NCI-H128 (cell line): ENCODE data around the gene PPP1R26.
"Not testable (repeated sequence)": the region's sequence is repeated elsewhere in the genome, so short reads cannot be mapped to it uniquely, and the experiment has no call there.

Experiments
- DNase-seq: peaks from one replicate; lab custom pipeline; 2025; ENCODE audit not compliant: unreplicated experiment; lab: John Stamatoyannopoulos, UW

Gene PPP1R26, protein sequence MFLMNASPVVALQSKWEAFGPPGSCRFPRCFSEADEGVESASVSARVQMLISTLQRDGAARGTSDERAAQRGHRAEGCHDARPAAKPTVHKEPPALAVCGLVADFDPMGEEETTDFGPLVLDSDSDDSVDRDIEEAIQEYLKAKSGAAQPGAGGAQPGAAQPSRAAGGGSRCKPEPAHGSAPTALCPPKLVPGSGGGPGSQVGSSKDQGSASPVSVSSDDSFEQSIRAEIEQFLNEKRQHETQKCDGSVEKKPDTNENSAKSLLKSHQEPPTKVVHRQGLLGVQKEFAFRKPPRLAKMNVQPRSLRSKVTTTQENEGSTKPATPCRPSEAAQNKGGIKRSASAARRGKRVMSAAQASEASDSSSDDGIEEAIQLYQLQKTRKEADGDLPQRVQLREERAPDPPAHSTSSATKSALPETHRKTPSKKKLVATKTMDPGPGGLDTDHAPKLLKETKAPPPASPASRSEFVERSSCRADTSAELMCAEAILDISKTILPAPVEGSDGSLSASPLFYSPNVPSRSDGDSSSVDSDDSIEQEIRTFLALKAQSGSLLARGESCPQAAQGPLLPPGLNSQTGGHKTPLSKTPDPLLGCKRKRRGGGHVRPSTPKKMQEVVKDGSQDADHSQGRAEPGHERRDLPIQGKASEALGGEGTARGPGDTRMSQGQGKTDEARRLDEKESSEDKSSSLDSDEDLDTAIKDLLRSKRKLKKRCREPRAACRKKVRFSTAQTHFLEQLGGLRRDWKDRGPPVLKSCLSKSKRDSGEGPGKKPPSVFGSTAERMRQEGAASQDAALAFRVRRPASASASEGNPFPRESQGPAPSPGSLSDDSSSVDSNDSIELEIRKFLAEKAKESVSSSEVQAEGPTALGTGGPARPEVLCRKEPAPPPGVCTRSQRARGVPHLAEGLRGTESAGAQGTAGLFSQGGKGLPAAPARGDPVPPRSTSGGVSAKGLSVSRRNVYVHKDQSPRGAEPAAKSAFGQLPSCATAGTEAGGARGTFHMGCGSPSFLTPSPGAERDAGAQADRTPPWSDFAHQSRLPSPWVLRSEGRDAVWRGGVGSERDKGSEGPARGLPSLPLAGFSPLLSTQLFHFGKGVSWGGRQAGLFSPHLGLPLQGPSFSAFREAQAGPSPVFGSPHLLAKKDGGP (N-terminal part only)

DNA sequence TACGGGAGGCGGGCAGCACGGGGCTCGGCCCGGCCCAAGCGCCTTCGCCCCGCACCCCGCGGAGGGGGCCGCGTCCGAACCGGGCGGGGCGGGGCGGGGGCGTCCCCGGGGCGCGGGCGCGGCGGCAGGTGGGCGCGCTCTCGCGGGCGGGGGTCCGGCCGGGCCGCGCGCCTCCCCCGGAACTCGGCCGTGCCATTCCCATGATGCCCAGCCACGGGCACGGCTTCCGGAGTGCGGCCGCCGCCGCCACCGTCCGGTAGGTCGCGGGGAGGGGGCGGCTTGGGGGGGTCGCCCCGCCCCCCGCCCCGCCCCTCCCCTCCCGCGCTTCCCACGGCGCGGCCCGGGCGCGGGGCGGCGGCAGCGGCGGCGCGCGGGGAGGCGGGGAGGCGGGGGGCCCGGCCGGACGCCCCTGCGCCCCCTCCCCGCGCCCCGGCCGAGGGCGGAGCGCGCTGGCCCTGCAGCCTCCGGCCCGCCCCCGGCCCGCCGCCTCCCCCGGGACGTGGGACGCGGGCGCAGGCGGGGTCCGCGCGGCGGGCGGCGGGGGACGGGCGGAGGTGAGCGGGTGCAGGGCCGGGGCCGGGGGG lies at the start of gene PPP1R26:
Gene PPP1R26, plus strand, starts transcription at position 314 of the 584 bp plus-strand sequence. CDS start 4,729 bp downstream, outside the sequence.
- no peak for DNase-seq

DNA sequence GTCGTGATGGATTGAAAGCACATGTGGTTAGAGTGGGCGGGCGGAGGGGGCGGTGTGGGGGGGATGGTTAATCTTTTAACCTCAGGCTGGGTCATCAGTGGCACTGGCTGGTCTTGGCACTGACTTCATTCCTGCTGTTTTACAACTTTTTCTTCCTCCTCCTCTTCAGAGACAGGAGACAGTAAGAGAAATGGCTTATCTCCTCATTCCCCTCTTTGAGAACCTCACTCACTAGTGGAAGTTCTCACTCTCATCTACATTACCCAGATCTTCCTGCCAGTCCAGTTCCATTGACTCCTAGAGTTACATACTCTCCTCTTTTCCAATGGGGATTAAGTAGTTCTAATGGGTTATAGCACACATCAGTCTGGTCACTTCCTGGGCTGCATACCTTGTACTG lies 42.3 kb upstream of the PPP1R26 start:
- no peak for DNase-seq

DNA sequence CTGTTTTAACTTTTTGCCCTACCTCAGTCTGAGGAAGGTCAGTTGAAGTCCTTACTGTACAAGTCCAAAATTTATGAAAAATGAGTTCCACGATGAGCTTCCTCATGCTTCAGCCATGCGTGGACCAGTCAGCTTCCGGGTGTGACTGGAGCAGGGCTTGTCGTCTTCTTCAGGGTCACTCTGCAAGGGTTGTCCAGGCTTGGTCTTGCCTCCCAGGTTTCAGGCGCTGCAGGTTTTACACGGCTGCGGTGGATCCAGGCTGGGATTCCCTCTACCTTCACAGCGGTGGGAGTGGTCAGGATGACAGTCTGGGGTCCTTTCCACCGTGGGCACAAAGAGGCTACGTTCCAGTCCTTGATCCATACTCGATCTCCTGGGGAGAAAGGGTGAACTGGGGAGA lies 41.9 kb upstream of the PPP1R26 start:
- not testable (repeated sequence) for DNase-seq

GRCh38 chr9:135438581-135439232 lies 40.9 kb upstream of the PPP1R26 start:
- not testable (repeated sequence) for DNase-seq

DNA sequence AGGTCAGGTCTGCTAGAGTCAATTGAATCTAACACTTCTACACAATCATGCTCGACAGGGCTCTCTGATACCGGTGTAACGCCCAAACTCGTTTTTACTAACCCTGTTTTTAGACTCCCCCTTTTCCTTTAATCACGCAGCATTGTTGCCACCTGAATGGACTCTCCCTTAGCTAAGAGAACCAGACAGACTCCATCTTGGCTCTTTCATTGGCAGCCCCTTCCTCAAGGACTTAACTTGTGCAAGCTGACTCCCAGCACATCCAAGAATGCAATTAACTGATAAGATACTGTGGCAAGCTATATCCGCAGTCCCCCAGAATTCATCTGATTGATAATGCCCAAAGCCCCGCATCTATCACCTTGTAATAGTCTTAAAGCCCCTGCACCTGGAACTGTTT lies 40.1 kb upstream of the PPP1R26 start:
- not testable (repeated sequence) for DNase-seq

DNA sequence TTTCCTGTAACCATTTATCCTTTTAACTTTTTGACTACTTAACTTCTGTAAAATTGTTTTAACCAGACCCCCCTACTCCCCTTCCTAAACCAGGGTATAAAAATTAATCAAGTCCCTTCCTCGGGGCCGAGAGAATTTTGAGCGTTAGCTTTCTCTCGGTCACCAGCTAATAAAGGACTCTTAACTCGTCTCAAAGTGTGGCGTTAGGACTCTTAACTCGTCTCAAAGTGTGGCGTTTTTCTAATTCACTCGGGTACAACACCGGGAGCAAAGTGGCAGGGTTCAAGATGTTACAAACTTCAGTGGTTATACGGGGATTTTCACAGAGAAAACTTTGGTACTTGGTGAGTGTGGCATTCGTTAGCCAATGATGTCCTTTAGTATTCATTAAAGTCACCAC lies 39.7 kb upstream of the PPP1R26 start:
- DNase-seq = no peak

DNA sequence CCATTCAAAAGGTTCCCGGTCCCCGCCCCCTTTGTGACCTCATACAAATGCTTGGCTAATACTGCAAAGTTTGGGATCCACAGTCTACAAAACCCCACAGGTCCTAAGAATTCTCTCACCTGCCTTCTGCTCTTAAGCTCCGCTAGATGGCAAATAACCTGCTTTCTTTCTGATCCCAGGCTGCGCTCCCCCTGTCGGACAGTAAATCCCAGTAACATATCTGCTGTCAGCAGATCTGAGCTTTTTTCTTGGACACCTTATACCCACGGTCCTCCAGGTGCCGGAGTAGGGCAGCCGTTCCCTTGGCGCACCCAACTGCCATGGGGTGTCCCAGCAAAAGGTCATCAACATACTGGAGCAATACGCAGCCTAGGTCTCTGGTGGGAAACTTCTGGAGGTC lies 39.0 kb upstream of the PPP1R26 start:
- no peak for DNase-seq

DNA sequence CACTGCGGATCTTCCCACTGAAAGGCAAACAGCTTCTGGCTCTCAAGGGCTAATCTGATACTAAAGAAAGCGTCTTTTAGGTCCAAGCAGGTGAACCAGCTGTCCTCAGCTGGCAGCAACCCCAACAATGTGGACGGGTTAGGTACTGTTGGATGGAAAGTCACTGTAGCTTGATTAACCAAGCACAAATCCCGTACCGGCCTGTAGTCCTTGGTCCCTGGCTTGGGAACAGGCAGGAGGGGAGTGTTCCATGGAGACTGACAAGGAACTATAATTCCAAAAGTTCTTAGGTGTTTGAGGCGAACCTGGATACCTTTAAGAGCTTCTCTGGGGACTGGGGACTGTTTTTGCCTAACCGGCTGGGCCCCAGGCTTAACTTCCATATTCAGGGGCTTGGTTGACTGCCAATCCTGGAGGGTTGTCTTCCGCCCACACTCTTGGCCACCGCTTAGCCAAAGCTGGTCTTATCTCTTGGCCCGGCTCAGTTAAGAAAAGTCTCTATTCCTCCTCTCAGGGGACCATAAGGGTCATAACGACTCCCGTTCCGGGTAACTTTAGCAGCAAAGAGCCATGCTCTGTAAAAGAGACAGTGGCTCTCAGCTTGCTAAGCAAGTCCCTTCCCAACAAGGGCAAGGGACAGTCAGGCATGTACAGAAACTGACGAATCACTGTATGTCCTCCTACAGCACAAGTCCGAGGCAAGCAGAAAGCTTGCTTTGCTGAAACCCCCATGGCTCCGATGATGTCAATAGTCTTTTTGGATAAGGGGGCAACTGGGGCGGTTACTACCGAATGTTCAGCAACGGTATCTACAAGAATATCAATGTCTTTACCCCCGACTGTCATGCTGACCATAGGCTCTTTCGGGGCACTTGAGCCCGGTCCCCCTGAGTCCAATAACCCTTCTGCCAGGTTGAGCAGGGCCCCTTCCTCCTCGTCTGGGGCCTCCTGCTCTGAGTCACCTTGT lies 38.2 kb upstream of the PPP1R26 start:
- not testable (repeated sequence) for DNase-seq

GRCh38 chr9:135442075-135442474 lies 37.5 kb upstream of the PPP1R26 start:
- DNase-seq = no peak

DNA sequence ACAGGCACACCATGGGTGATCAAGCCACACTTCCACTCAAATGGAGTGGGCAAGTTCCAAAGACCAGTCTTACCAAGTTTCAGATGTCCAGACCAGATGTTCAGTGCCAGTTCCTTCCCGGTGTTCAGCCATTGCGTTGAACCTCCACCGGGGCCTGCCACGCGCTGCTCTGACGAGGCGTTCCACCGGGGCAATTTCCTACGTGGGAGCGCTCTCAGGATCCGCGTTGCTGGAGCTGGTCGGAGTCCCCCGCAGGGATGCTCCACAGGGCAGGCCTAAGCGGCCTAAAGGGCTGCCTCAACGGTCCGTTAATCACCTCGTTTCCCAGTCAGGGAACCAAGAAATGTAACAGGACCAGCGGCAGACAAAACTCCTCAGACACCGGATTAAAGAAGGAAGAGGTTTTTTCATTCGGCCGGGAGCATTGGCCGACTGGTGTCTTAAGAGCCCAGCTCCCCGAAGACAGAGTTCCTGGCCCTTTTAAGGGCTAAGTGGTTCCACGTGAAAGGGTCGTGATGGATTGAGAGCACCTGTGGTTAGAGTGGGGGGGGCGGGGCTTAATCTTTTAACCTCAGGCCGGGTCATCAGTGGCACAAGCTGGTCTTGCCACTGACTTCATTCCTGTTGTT lies 35.7 kb upstream of the PPP1R26 start:
- no peak for DNase-seq

DNA sequence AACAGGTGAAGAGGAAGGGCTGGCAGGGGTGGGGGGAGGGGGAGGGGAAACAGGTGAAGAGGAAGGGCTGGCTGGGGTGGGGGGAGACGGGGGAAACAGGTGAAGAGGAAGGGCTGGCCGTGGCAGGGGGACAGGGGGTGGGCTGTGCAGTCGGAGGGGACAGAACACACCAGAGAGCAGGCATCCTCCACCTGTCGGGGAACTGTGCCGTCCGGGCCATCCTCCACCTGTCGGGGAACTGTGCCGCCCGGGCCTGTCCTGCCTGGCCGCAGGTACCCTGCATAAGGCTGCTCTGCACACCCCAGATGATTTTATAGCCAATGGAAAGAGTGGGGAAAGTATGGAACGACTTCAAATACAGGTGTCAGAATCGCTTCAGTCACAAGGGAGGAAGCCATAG lies 32.5 kb upstream of the PPP1R26 start:
- no peak for DNase-seq

GRCh38 chr9:135448663-135449100 lies 30.9 kb upstream of the PPP1R26 start:
- DNase-seq = no peak

DNA sequence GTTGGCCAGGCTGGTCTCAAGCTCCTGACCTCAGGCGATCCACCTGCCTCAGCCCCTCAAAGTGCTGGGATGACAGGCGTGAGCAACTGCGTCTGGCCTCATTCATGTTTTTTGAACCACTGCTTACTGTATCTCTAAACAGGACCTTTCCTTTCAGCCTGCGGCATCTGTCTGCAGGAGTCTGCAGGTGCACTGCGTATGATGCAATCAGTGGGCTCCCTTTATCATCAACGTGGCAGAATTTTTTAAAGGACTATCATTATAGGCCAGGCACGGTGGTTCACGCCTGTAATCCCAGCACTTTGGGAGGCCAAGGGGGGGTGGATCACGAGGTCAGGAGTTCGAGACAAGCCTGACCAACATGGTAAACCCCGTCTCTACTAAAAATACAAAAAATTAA lies 30.1 kb upstream of the PPP1R26 start:
- DNase-seq = not testable (repeated sequence)

- DNase-seq = no peak
Observed at GRCh38 chr9:135450956-135451355, 28.6 kb upstream of the PPP1R26 start.

GRCh38 chr9:135451909-135452308 lies 27.7 kb upstream of the PPP1R26 start:
- not testable (repeated sequence) for DNase-seq

- DNase-seq = no peak
Observed at GRCh38 chr9:135454737-135455136, 24.8 kb upstream of the PPP1R26 start.

DNA sequence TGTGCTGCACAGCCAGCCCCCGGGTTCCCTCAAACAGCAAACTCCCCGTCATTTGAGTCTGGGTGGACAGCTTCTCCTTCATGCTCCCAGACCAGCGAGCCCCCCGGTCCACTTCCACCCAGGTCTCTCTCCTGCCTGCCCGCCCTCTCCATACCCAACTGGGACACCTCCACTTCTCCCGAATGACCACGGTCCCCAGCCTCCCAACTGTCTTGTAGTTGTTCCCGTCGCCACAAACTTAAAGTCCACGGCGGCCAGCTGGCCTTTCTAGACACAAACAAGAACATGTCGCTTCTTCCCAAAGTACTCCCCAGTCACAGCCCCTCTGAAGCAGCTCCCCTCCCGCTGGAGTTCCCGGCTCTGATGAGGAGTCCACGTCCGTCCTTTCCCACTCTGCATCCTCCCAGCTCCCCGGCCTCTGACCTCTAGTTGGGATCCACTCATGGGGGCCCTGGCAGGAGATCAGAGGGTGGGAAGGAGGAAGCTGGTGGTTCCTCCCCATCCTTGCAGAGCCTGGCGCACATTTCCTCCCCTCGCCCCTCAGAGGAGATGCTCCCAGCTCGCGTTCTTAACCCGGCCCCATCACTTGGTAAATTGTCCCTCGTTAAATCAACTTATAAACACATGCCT lies 24.1 kb upstream of the PPP1R26 start:
- DNase-seq = no peak

GRCh38 chr9:135456436-135457104 lies 23.0 kb upstream of the PPP1R26 start:
- DNase-seq = no peak
